GOT3 (cell line): ENCODE results near the gene IL17C.

ENCODE experiments used
- DNase-seq: peaks from one replicate; lab custom pipeline; 2025; ENCODE audit warnings: mixed read lengths; lab: John Stamatoyannopoulos, UW

Gene IL17C

DNA sequence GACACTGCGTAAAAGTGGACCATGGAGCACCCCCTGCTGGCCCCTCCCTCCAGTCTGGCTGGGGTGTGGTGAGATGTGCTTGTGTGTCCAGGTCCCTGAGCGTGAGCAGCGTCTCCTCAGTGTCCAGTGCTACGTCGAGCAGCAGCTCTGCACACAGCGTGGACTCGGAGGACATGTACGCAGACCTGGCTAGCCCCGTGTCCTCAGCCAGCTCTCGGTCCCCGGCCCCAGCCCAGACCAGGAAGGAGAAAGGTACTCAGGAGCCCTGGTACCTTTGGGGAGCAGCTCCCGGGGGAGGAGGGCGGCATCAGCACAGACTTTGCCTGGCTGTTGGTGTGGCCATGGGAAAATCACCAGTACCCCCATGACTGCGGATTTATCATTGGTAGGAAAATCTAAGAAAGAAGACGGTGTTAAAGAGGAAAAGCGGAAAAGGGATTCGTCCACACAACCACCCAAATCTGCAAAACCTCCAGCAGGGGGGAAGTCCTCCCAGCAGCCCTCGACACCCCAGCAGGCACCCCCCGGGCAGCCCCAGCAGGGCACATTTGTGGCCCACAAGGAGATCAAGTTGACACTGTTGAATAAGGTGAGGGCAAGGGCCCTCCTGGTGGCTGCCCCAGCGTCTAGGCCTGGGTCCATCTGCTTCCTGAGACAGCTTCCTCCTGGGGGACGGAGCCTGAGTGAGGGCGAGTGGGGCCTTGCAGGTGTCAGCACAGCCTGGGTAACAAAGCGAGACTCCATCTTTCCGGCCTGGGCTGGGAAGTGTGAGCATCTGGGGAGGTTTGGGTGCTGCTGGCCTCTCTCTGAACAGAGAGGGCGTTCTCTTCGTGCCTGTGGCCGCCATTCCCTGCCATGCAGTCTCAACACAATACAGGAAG is 10.6 kb upstream of the IL17C start:
- no peak for DNase-seq

DNA sequence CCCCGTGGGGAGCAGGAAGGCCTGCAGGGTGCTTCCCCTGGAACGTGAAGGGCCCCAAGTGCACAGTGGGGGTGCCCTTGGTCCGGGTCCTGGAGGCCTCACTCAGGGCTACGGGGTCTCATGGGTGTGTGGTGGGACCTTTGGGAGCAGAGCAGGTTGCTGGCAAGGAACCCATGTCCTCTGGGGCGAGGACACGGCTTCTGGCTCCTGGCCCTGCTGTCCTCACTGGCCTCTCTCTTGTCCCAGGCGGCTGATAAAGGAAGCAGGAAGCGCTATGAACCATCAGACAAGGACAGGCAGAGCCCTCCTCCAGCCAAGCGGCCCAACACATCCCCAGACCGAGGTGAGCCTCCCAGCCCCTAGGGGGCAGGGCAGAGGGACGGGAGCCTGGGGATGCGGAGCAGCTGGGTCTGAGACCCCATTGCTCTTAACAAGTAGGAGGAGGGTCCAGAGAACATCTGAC is 9.8 kb upstream of the IL17C start:
- no peak for DNase-seq

DNA sequence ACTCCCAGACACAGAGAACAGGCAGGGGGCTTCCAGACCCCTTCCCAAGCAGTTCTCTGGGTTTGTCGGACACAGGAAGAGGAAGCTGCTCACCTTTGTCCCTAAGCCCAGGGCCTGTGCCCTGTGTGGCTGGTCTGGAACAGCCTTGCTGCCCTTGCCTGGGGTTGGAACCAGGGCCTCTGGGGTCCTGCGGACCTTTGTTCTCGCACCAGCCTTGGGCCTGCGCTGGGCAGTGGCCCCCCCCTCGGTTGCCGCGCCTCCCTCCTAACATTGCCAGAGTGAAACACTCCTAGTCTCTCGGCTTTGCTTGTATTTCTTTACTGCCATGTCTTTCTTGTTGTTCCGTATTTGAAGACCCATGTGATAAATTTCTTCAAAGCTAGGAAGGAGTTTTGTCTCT is 8.5 kb upstream of the IL17C start:
- DNase-seq: no peak

DNA sequence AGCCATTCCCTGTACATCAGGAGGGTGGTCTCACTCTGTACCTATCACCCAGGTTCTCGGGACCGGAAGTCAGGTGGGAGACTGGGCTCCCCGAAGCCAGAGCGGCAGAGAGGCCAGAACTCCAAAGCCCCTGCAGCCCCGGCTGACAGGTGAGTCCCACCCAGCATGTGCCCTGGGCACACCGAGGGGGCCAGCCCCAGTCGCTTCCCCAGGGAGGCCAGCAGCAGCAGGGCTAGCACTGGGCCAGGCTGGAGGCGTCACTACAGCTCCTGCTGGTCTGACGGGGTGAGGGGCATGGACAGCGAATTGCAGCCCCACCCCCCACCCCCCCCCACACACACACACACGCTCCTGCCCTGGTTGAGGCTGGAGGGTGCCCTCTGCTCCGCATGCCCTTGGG is 7.9 kb upstream of the IL17C start:
- DNase-seq: no peak

DNA sequence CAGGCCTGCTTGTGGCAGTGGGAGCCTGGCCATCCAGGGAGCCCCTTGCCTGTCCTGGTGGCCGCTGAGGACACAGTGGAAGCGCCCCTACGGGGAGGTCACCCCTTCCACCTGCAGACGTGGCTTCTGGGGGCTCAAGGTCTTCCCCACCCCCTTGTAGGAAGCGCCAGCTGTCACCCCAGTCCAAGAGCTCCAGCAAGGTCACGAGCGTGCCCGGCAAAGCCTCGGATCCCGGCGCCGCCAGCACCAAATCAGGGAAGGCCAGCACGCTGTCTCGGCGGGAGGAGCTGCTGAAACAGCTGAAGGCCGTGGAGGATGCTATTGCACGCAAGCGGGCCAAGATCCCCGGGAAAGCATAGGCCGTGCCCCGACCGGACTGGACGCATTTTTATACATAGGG is 7.4 kb upstream of the IL17C start:
- no peak for DNase-seq

DNA sequence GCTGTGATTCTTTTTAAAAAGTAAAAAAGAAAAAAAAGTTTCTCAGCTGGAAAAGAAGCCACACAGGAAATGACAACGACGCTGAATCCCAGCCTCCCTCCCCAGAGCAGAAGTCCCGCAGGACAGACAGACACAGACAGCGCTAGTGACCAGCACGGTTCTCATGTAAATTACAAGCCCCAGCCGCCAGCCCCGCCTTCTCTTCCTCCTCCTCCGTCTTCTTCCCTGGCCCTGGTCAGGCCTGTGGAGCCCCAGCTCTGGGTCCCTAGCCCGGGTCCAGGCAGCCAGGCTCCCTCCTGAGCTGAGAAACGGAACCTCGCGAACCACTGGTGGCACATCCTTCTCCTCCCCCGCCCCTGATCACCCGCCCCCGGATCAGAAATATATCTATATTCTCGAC is 7.0 kb upstream of the IL17C start:
- no peak for DNase-seq

DNA sequence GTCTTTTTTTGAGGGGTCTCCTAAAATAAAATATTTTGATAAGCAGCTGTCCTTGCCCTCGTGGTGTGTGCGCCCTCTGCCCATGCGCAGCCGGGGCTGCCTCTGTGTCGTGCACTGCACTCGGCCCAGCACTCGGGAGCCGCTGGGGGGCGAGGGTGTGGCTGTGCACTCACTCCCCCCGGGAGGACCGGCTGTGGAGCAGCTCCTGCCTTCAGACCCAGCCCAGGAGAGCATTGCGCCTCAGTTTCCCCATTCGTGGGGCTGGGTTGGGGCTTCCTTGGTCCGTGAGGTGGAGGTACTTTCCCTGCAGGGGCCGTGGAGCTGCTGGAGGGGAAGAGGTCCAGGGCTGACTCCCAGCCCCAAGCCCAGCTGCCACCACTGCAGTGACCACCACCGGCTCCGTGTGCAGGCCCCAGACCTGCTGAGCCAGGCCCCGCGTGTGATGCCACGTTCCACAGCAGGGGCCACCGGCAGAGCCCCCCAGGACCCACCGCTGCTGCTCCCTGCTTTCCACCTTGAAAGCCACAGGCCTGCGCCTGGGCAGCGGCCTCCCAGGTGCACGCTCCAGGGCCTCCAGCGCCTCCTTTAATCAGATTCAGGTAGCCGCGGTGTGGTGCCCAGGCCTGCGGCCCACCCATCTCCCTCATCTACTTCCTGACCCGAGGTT is 6.3 kb upstream of the IL17C start:
- no peak for DNase-seq

DNA sequence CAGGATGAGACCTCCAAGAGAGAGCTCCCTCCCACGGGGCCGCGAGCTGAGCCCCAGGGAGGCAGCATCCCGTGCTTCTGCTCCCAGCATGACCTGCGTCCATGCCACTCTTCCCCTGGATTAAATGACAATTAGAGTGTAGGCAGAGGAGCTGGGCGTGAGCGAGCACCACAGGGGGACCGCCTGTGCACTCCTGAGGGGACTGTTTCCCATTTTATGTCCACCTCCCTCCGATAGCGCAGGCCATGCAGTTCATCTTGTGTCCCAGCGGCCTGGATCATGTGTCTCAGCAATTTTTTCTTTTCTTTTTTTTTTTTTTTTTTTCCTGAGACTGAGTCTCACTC is 5.8 kb upstream of the IL17C start:
- DNase-seq: no peak

DNA sequence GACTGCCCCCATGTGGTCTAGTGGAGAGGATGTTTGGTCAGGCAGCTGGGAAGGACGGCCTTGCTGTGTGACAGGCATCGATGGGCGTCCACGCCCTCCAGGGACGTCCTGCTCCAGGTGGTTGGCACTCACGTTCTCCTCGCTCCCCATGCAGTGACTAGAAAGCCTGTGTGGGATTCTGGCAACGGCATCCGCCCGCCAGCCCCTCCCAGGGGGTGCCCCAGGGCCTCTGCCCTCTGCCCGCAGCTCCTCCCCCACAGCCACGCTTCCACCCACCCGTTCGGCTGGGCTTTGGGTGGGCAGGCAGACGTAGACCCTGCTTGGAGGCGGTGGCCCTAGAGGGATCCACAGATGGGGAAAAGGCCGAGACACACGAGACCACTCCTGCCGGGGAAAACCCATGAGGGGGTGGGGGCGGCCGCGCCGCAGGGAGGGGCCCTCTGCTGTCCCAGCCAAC is 4.7 kb upstream of the IL17C start:
- DNase-seq: no peak

DNA sequence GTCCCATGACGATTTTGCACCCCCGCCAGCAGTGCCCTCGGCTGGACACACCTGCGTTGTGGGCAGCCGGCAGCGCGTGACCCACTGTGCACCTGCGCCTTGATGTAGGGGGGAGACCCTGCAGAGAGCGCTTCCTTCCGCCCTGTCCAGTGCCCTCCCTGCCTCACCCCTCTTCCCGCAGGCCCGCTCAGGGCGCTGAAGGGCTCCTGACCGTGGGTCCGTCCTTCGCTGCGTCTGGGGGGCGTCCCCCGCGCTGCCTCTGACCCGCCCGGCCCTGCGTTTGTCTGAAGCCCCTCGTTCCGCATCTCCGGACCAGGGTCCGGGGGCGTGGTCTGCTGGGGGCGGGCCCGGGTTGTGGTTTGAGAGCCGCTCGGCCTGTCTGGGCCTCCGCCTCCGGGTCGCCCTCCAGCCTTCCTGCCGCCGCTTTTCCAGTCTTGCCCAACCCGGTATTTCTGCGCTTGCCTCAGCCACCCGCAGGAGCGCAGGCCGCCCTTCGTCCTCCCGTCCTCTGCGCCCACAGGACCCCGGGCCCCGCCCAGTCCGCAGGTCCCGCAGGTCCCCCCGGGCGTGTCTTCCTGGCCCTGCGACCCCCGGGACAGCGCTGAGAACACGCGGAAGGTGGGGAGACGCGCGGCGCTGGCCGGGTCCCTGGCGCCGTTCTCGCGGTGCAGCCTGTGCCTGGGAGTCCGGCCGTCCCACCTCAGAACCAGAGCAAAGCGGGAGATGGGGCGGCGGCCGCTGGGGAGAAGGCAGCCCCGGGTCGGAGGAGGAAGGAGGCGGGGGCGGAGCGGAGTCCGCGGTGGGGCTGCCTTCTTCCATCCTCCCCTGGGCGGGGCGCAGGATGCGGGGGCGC is 4.0 kb upstream of the IL17C start:
- DNase-seq: no peak

DNA sequence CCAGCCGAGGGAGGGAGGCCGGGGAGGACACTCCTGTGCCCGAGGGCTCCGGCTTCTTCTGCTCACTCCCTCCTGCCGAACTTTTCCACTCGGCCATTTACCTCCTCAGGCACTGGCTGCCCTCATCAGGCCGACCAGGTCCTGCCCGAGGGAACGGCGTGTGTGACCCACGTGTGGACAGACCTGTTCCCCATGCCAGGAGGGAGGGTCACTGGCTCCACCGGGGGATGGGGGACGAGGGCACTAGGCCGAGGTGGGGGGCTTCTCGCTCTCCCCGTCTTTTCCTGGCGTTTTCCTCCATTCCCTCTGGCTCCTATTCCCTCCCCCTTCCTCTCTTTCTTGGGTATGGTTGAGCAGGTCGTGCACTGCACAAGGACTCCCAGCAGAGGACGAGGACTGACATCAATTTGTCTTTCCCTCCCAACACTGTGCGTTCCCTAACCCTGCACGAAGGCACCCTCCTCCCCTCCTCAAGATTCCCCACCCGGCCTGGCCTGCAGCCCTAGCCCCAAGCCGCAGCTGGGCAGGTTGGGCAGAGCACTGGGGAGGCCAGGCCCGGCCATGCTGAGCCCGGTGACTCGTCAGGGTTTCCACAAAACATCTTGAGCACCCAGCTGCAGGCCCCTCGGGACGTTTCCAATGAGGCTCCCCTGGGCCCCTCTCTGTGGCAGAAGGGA is 3.2 kb upstream of the IL17C start:
- DNase-seq: no peak

DNA sequence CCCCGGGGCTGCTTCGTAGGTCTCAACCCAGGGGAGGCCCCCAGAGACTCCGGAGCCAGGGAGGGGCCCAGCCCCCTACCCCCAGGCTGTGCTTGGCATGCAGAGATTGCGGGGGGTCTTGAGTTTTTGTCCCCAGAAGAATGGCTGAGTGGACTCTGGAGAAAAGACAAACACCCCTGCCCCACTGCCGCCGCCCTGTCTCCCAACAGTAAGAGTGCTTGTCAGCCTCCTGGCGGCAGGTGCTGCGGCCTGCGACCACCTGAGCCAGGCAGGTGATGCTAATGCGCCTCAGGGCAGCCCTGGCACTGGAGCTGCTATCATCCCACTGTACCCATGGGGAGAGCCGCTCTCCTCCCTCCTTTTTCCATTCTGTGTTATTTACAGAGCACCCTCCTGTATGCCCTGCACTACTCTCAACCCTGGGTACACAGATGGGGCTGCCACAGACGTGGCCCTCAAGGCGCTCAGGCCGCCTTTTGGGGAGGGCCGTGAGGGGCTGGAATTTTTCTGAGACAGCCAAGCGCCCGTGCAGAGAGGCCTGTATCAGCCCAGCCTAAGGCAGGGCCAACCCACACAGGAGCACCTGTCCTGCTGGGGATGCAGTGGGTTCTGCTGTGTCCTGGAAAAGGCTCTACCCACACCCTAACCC is 2.6 kb upstream of the IL17C start:
- DNase-seq: no peak

DNA sequence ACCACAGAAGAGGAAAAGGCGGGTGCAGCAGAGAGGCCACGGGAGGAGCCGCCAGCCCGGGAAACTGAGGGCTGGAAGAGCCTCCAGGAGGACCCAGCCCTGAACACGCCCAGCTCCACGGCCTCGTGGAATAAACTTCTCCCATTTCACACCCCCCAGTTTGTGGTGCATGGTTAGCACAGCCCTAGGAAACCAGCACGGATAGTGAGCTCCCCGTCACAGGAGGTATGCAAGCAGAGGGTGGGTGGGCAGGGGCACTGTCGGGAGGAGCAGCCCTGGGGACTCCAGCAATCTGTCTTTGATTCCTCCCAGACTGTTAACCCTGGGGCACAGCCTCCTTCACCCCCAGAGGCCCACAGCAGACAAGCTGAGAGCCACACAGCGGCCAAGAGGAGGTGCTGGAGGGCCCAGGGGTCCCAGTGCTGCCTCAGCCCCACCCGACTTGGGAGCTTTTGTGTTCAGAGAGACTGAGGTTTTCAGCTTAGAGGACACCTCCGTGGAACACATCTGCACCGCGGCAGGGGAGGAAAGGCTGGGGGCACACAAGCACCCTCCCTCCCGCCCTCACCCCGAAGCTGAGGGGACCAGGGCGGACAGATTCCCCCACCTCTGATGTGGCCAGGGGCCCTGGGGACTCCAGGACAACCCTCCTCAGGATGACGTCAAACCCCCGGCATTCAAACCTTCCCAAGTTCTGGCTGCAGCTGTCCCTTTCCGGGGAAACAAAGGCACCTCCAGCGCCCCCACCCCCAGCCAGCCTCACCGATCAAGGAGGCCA is 1.7 kb upstream of the IL17C start:
- DNase-seq: no peak

DNA sequence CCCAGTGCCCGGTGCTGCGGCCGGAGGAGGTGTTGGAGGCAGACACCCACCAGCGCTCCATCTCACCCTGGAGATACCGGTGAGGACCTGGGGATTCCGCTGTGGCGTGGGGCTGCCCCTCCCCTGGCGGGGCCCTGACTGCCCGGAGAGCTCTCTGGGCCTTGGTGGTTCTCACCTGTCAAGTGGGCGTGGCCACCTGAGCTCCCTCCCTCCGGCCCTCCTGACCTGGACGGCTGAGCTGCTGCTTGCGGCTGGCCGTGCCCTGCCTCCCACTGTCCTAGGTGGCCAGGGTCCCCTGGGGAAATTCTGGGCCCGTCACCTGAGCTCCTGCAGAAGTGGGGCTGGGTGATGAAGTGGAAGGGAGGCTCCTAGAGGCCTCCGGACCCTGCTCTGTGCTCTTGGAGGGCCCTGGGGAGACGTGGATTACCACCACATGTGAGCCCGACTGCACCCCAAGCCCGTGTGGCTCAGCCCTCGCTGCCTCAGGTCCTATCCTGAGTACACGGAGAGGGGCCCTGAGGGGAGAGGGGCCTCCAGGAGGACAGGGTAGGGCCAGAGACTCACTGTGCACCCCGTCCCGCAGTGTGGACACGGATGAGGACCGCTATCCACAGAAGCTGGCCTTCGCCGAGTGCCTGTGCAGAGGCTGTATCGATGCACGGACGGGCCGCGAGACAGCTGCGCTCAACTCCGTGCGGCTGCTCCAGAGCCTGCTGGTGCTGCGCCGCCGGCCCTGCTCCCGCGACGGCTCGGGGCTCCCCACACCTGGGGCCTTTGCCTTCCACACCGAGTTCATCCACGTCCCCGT is 1.1 kb downstream of the IL17C start:
- DNase-seq: no peak

DNA sequence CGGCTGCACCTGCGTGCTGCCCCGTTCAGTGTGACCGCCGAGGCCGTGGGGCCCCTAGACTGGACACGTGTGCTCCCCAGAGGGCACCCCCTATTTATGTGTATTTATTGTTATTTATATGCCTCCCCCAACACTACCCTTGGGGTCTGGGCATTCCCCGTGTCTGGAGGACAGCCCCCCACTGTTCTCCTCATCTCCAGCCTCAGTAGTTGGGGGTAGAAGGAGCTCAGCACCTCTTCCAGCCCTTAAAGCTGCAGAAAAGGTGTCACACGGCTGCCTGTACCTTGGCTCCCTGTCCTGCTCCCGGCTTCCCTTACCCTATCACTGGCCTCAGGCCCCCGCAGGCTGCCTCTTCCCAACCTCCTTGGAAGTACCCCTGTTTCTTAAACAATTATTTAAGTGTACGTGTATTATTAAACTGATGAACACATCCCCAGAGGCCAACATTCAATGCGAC is 1.7 kb downstream of the IL17C start:
- no peak for DNase-seq

DNA sequence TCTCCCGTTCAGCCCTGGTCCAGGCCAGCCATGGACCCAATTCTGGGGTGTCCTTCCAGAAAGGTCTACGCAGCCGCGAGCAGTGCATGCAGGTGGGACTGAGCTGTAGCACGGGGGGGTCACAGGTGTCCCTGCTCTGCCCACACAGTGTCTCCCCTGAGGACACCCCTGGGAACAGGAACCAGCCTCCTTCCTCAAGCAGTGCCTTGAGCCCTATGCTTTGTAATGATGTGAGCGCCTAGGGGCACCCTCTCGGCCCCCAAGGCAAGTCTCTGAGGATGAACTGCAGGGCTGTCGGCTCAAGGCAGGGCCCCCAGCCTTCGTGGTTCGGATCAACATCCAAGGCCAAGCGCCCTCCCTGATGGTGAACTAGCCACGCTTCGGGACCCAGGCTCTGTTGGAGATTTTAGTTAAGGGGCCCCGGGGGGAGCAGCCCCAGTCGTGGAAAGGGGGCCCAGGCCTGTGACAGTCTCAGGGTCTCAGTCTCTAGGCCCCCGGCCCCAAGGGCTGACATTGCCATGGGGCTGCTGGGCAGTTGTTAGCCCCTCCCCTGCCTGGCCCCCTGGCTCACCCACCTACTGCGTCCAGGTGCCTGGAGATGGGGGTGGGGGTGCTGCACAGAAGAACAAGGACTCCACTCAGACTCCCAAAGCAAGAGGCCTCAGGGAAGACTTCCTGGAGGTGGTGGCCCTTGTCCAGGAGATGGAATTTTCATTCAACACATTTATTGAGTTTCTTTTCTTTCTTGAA is 2.3 kb downstream of the IL17C start:
- no peak for DNase-seq

DNA sequence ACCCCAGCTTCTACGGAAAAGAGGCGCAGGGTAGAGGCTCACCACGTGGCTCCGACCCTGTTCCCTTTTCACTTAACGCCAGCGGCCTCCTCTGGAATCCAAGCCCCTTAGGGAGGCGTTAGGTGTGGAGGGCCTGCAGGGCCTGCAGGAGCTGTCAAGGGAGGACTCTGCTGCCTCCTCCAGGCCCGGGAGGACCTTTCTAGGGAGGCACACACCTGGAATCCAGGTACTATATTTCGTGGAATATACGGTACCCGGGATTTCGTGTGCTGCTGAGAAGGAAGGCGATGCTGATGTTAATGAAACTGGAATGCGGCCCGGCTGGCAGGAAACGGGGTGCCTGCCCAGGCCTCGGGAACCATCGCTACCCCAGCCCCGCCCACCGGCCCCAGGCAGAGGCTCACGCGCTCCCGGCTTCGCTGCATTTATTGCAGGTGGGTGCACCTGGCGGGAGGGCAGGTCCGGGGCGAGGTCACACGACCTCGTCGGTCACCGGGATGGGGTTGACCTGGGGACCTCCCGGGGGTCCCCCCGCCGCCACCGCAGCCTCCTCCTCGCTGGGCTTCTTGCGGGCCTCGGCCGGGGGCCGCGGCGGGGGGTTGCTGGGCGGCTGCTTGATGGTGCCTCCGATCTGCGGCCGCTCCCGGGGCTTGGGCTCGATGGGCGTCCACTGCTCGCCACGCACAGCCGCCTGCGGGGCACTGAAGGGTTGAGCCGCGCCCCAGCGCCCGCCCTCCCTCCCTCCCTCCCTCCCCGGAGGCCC is 4.7 kb downstream of the IL17C start:
- DNase-seq: no peak

DNA sequence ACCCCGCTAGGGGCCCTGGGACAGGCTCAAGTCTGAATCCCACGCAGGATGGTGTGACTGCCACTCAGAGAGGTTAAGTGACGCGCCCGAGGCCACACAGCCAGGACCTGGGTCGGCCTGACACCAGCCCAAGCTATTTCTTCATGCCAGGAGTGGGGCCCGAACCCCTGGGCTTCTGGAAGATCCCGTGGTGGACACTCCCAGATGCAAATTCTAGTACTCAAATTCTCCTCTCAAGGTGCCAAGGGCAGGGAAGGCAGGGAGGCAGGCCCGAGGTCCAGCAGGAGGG is 5.2 kb downstream of the IL17C start:
- DNase-seq: no peak
